Kidney (tissue), 14 donors: ENCODE results near the gene WDFY4. TPM values are rescaled to one million over a fixed set of nuclear protein-coding genes. Genes with fewer than 3 reads are reported as not detected.

ENCODE experiments used
- DNase-seq, 5 donors: peaks; one replicate each; pipeline ENCODE4 v3.0.0-alpha.2; 2013 to 2020
- FAIRE-seq: peaks from 2 replicates; lab custom pipeline; 2012; peaks lifted over from hg19 to GRCh38; lab: Jason Lieb, UNC
- H3K27ac ChIP-seq, 2 donors: one replicate each; pipeline ENCODE4 v1.7.0; 2013; ENCODE audit warnings: low read depth in 2 of 2, low read length in 2 of 2, inconsistent platforms in 1 of 2
- H3K27me3 ChIP-seq: one replicate; pipeline ENCODE4 v1.7.1; 2013; ENCODE audit warnings: low read length, inconsistent platforms; ENCODE audit not compliant: control insufficient read depth, insufficient read depth
- H3K36me3 ChIP-seq, 3 donors: one replicate each; pipeline versions ENCODE4 v1.7.0 to v1.7.1; 2013; ENCODE audit warnings: low read length in 3 of 3, control low read depth in 1 of 3, inconsistent platforms in 1 of 3; ENCODE audit not compliant: insufficient read depth in 3 of 3, control insufficient read depth in 2 of 3
- H3K4me1 ChIP-seq, 3 donors: one replicate each; pipeline versions ENCODE4 v1.7.0 to v1.7.1; 2013; ENCODE audit warnings: low read length in 3 of 3, inconsistent platforms in 1 of 3, low read depth in 1 of 3; ENCODE audit not compliant: control insufficient read depth in 2 of 3, insufficient read depth in 2 of 3
- H3K4me3 ChIP-seq, 3 donors: one replicate each; pipeline versions ENCODE4 v1.7.0 to v1.8.1; 2013; ENCODE audit warnings: low read length in 3 of 3, control low read depth in 1 of 3, inconsistent platforms in 1 of 3
- H3K9ac ChIP-seq, 3 donors: one replicate each; pipeline versions ENCODE4 v1.7.0 to v1.7.1; 2013; ENCODE audit warnings: low read length in 3 of 3, control low read depth in 1 of 3, inconsistent platforms in 1 of 3
- H3K9me3 ChIP-seq, 3 donors: one replicate each; pipeline versions ENCODE4 v1.7.0 to v1.7.1; 2013; ENCODE audit warnings: low read length in 3 of 3, control low read depth in 1 of 3, inconsistent platforms in 1 of 3; ENCODE audit not compliant: control insufficient read depth in 2 of 3, insufficient read depth in 1 of 3
- intact Hi-C: fragments of 100-400 bp; cut with DNase I; formaldehyde crosslinking; loops from one replicate; pipeline ENCODE4 v1.11.1; 2022
- polyA plus RNA-seq: library from polyadenylated mRNA; stranded (reverse); fragments of 350-450 nt; fragmentation: Illumina TruSeq; extraction: RNeasy Lipid Tissue Mini Kit (QIAGEN cat#74804); gene quantifications from one replicate; pipeline ENCODE4 v1.2.3, GENCODE V29; 2014; ENCODE audit warnings: low read depth, low replicate concordance; ENCODE audit not compliant: insufficient read depth
- total RNA-seq: library from RNA; stranded (reverse); fragmentation: NEBNext Ultra II Directional; extraction: Animal tissue kit (Norgen Biotek cat#: 25700); gene quantifications from one replicate; pipeline ENCODE4 v1.2.1, GENCODE V29; 2021
- TF ChIP-seq, protein P1 (sequence below): IDR thresholded peaks from 3 replicates; pipeline ENCODE4 v1.5.1; 2012; ENCODE audit warnings: mild to moderate bottlenecking, moderate library complexity, borderline replicate concordance; ENCODE audit not compliant: insufficient read depth; ENCODE audit errors: extremely low read depth
- donor health status: control.
- donor health status: control.
- donor health status: control.
- donor health status: control.
- donor health status: control.
- donor health status: DM: yes; HTN: yes; CAD: no.
- donor health status: Normal renal cell carcinoma (clear cell type).

Gene WDFY4
- total and polyA plus RNA-seq, 2 donors from 2014 or later, result 1.7 to 13.3 TPM

DNA sequence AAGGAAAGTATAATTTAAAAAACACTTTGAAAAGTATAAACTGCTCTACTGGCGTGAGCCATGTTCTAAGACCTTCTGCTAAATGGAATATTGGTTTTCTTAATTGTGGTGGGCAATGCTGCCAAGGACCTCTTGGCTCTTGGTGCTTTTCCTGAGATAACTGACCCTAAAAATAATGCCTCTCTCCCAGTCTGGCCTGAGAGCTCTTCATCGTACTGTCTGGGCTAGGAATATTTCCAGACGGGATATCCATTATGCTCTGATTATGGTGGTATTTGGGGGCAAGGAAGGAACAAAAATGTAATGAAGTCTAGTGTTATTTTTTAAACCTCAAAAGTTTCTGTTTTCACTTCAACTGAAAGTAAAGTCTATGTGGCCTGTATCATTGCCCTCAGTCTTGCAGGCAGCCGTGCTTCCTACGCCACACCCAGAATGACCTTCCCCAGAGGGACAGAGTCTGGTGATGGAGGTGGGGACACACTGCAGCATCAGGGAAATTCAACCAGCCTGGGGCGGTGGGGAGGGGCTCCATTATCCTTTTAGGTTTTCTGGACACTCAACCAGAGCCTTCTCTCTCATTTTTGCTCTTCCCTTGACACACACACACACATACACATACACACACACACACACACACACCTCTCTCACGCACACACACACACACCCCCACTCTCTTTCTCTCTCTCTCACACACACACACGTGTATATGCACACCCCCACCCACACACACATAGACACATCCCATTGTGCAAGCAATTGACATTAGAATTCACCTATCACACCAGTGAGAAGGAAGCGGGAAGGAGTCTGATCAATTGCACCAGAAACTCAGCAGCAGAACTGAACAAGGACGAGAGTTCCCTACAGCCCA, 155.4 kb downstream of the WDFY4 start:
- no peak overlapping the region for H3K4me3 ChIP-seq
- no peak overlapping the region for H3K27ac ChIP-seq
- H3K36me3 ChIP-seq, result no peaks in the 10 kb centered on the region
- TF ChIP-seq, protein P1, sequence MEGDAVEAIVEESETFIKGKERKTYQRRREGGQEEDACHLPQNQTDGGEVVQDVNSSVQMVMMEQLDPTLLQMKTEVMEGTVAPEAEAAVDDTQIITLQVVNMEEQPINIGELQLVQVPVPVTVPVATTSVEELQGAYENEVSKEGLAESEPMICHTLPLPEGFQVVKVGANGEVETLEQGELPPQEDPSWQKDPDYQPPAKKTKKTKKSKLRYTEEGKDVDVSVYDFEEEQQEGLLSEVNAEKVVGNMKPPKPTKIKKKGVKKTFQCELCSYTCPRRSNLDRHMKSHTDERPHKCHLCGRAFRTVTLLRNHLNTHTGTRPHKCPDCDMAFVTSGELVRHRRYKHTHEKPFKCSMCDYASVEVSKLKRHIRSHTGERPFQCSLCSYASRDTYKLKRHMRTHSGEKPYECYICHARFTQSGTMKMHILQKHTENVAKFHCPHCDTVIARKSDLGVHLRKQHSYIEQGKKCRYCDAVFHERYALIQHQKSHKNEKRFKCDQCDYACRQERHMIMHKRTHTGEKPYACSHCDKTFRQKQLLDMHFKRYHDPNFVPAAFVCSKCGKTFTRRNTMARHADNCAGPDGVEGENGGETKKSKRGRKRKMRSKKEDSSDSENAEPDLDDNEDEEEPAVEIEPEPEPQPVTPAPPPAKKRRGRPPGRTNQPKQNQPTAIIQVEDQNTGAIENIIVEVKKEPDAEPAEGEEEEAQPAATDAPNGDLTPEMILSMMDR, result no peak
- H3K27me3 ChIP-seq, result no peaks in the 10 kb centered on the region
- no peaks in the 10 kb centered on the region for H3K4me1 ChIP-seq
- FAIRE-seq (no peak), DNase-seq (no peak)
- H3K9me3 ChIP-seq, result no peaks in the 10 kb centered on the region
- no peak overlapping the region for H3K9ac ChIP-seq
- intact Hi-C loops, result no loop called here

DNA sequence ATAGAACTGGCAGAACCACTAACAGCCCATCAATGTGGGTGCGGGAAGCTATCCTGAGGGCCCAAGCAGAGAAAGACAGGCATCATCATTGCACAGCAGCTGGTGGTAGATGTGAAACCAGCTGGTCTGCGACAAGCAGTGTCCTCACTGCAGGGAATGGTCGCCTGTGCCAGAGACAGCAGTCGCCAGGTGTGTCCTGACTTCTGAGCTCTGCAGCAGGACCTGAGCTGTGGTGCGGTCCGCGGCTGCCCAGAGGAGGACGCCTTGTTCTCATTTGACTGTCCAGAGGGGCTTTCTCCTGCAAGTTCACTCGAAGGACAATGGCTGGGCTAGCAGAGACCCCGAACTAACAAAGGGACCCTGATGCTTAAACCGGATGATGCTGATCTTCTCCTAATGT, 157.6 kb downstream of the WDFY4 start:
- no peak overlapping the region for H3K9ac ChIP-seq
- no peak overlapping the region for H3K4me3 ChIP-seq
- no peaks in the 10 kb centered on the region for H3K27me3 ChIP-seq
- TF ChIP-seq, protein P1, result no peak
- intact Hi-C loops, result no loop called here
- FAIRE-seq, result no peak
- no peaks in the 10 kb centered on the region for H3K4me1 ChIP-seq
- no peak overlapping the region for H3K27ac ChIP-seq
- no peaks in the 10 kb centered on the region for H3K36me3 ChIP-seq
- no peak for DNase-seq
- no peaks in the 10 kb centered on the region for H3K9me3 ChIP-seq

DNA sequence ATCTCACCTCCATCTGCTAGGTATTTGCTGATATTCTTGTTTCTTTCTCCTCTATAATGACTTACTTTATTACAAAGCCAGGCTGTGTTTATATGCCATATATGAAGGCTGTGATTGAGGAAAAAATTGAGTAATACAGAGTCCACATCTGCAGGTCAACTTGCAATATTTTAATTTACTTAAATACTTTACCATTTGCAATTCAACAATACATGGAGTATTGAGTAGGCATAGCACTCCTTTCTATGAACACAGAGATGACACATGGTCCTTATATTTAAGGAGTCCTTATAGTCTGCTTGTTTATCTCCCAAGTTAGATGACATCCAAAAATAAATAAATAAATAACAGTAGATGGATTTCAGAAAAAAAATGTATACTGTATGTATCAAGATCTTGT, 158.5 kb downstream of the WDFY4 start:
- TF ChIP-seq, protein P1, result no peak
- Histone ChIP-seq H3K9me3 (no peaks in the 10 kb centered on the region), H3K27me3 (no peaks in the 10 kb centered on the region), H3K4me1 (no peaks in the 10 kb centered on the region), H3K9ac (no peak overlapping the region), H3K36me3 (no peaks in the 10 kb centered on the region), H3K4me3 (no peak overlapping the region), H3K27ac (no peak overlapping the region)
- intact Hi-C loops, result no loop called here
- DNase-seq (no peak), FAIRE-seq (no peak)
